GM10266 (cell line): ENCODE results near the gene OR2G2.

Source experiments
- DNase-seq: peaks from one replicate; pipeline ENCODE4 v3.0.0; 2012; ENCODE audit errors: extremely low spot score
- CTCF ChIP-seq: IDR thresholded peaks from 2 replicates; pipeline ENCODE4 v1.5.1; 2012; ENCODE audit warnings: mild to moderate bottlenecking, low read depth; ENCODE audit not compliant: control insufficient read depth, insufficient read depth; ENCODE audit errors: missing control alignments

The OR2G2 gene

GRCh38 chr1:247551721-247552120, 36.4 kb upstream of the OR2G2 start:
- no peak for TF ChIP-seq CTCF
- no peak for DNase-seq

DNA sequence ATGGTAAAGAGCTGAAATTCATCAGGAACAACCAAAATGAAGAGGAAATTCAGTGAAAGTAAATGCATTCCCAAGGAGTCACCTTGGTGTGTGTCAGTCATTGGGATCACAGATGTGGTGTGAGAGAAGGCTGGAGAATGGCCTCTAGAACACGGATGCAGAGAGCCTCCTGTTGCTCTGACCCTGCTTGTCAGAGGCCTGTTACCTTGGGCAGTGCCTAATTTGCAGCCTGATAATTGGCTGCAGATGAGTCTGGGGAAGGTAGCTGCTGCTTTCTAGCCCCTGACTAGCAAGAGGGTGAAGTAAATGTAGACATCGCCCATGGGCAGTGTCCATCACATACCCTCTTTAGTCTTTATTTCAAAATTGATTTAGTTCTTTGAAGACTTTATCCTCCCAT, 35.9 kb upstream of the OR2G2 start:
- no peak for TF ChIP-seq CTCF
- no peak for DNase-seq

DNA sequence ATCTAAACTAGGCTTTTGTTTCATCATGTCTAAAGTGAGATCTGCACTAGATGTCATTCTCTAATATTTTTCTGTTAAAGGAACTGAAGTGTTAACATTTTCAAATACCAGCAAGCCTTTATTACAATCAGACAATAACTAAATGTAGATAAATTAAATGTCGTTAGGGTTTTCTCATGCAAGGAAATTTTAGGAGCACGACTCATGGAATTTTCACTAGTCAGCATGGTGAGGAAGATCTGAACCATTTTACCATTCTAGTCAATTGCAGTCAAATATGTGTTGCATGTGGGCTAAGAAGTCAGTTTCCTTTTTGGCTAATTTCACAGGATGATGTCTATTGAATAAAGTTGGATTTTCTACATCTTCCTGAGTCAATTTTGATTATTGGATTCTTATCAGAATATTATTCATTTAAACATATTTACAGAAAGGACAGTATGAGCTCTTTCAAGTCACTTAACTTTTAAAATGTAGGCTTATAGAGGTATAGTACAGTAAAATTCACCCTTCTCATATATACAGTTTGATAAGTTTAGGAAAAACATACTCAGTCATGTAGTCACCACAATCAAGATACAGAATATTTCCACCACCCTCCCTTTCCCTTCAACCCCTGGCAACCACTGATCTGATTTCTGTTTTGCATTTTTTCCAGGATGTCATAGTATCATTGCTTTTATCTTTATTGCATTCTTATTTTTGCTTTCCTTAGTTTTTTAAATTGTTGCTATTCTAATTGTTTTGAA, 30.1 kb upstream of the OR2G2 start:
- no peak for DNase-seq
- no peak for TF ChIP-seq CTCF

- TF ChIP-seq CTCF, result no peak
These were observed 26.4 kb upstream of the OR2G2 start for GRCh38 chr1:247561711-247562110.

DNA sequence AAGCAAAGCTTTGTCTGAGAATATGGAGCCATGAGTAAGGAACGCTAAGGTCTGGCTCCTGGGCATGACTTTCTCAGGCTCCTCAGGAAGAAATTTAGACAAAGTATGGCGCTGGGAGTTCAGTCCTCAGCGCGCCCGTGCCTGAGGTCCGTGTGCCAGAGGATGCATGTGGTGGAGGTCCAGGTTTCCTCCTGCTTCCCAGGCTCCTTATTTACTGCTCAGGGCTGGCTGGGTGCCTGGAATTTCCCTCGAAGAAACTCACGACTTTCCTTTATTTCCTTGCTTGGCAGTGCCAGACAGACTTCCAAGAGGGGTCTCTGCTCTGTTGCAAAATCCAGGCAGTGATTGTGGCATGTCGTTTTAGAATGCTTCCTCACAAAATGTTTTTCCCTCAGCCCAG, 26.0 kb upstream of the OR2G2 start:
- DNase-seq, result no peak
- TF ChIP-seq CTCF, result no peak

More at GRCh38 chr1:247561711-247562110, 26.4 kb upstream of the OR2G2 start:
- no peak for DNase-seq

GRCh38 chr1:247574236-247574635, 13.9 kb upstream of the OR2G2 start:
- no peak for DNase-seq
- TF ChIP-seq CTCF, result no peak

DNA sequence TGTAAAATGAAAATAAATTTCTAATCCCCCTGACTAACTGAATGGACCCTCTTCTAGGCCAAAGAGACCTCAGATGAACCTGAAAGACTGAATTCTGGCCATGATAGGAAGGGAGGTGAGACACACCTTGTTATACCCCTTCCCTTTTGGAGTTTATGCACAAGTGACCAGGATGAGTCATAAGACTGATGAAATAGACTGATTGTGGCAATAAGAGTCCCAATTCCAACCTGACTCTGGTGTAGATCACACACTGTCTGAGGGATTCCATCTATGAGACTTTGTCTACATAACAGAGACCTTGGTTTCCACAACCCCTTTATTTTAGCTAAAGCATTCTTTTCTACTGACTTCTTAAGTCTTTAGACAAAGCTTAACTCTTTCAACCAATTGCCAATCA, 13.5 kb upstream of the OR2G2 start:
- no peak for TF ChIP-seq CTCF
- no peak for DNase-seq
